Activated naive CD8-positive, alpha-beta T cell treated with anti-CD3 and anti-CD28 coated beads, Interleukin-2, amount 10 ng/mL, durations not matched to agents 7 days and 5 days (primary cell): ENCODE data around the gene DNAJA2. TPM values are rescaled to one million over a fixed set of nuclear protein-coding genes. Genes with fewer than 3 reads are reported as not detected.

Experiments
- ATAC-seq: fragments of 150-1000 bp; cut with Tn5 transposase; one replicate; pipeline ENCODE4 v1.10.0; 2021; ENCODE audit warnings: low read depth, moderate library complexity
- POLR2A ChIA-PET: fragments of 350-600 bp; sonication (Branson Sonifier 250); formaldehyde crosslinking; loops from one replicate; lab custom pipeline; 2021; ENCODE audit warnings: antibody characterized with exemption; lab: Charles Lee
- DNase-seq: peaks from one replicate; pipeline ENCODE4 v3.0.0; 2021
- H3K27ac Mint-ChIP-seq: one replicate; pipeline ENCODE4 v1.8.0; 2022; ENCODE audit warnings: mild to moderate bottlenecking, mixed read lengths
- H3K27me3 Mint-ChIP-seq: one replicate; pipeline ENCODE4 v1.8.0; 2022; ENCODE audit warnings: mild to moderate bottlenecking, moderate library complexity, mixed read lengths
- H3K36me3 Mint-ChIP-seq: one replicate; pipeline ENCODE4 v1.8.0; 2021; ENCODE audit warnings: mild to moderate bottlenecking, mixed read lengths
- H3K4me1 Mint-ChIP-seq: one replicate; pipeline ENCODE4 v1.8.0; 2021; ENCODE audit warnings: mixed read lengths
- H3K4me3 Mint-ChIP-seq: one replicate; pipeline ENCODE4 v1.8.0; 2022; ENCODE audit warnings: mild to moderate bottlenecking, moderate library complexity, mixed read lengths
- H3K9me3 Mint-ChIP-seq: one replicate; pipeline ENCODE4 v1.8.0; 2021; ENCODE audit warnings: mixed read lengths
- total RNA-seq, 2 experiments: library from RNA; stranded (reverse); gene quantifications; one replicate each; pipeline ENCODE4 v1.2.3, GENCODE V29; 2021

The DNAJA2 gene
- total RNA-seq, 2 experiments from 2014 or later, result 60.0 to 62.3 TPM

DNA sequence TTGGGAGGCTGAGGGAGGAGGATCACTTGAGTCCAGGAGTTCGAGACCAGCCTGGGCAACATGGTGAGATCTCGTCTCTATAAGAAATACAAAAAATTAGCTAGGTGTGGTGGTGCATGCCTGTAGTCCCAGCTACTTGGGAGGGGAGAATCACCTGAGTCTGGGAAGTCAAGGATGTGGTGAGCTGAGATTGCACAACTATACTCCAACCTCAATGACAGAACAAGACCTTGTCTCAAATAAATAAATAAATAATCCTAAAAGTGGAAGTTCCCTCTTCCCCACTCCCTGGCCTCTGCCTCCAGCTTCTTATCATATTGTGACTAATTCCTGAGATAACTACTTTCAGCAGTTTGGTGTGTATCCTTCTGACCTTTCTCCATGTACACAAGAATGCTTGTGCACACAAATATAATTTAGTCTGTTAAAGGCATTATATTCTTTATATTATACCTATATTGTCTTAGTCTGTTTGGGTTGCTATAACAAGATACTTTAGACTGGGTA lies 23.5 kb upstream of the DNAJA2 start:
- H3K36me3 Mint-ChIP-seq, result no peaks in the 10 kb centered on the region
- DNase-seq (no peak), ATAC-seq (no peak)
- H3K27me3 Mint-ChIP-seq, result peaks cover 4% of the 10 kb centered on the region
- H3K27ac Mint-ChIP-seq, result no peak overlapping the region
- no peak overlapping the region for H3K4me3 Mint-ChIP-seq
- POLR2A ChIA-PET, result interaction anchor here (0.7 kb wide), 1 partner anchor 124 kb away, joined by 3 read pairs; no protein-coding TSS in a partner anchor
- H3K9me3 Mint-ChIP-seq, result peaks cover 3% of the 10 kb centered on the region
- H3K4me1 Mint-ChIP-seq, result peaks cover 9% of the 10 kb centered on the region

DNA sequence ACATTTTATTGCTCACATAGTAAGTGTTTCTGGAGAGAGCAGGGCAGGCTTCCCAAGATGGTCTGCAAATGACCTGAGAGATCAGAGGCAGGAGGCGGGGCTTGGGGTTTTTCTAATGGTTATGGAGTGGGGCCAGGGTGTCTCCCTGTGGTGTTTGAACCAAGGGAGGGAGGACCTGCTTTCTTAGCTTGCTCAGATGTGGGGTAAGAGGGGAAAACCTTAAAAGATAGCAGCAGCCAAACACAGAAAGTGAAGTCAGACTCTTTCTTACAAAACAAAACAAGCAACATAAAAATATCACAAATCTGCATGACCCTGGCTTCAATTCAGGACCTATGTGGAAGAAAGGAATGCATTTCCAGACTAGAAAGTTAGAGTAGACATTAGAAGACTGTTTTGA lies 22.9 kb upstream of the DNAJA2 start:
- no peak for DNase-seq
- H3K4me1 Mint-ChIP-seq, result peaks cover 10% of the 10 kb centered on the region
- peaks cover 2% of the 10 kb centered on the region for H3K27me3 Mint-ChIP-seq
- ATAC-seq, result no peak
- H3K36me3 Mint-ChIP-seq, result peaks cover 2% of the 10 kb centered on the region
- peaks cover 6% of the 10 kb centered on the region for H3K9me3 Mint-ChIP-seq
- POLR2A ChIA-PET, result no interaction called here
- no peak overlapping the region for H3K27ac Mint-ChIP-seq
- H3K4me3 Mint-ChIP-seq, result no peak overlapping the region

DNA sequence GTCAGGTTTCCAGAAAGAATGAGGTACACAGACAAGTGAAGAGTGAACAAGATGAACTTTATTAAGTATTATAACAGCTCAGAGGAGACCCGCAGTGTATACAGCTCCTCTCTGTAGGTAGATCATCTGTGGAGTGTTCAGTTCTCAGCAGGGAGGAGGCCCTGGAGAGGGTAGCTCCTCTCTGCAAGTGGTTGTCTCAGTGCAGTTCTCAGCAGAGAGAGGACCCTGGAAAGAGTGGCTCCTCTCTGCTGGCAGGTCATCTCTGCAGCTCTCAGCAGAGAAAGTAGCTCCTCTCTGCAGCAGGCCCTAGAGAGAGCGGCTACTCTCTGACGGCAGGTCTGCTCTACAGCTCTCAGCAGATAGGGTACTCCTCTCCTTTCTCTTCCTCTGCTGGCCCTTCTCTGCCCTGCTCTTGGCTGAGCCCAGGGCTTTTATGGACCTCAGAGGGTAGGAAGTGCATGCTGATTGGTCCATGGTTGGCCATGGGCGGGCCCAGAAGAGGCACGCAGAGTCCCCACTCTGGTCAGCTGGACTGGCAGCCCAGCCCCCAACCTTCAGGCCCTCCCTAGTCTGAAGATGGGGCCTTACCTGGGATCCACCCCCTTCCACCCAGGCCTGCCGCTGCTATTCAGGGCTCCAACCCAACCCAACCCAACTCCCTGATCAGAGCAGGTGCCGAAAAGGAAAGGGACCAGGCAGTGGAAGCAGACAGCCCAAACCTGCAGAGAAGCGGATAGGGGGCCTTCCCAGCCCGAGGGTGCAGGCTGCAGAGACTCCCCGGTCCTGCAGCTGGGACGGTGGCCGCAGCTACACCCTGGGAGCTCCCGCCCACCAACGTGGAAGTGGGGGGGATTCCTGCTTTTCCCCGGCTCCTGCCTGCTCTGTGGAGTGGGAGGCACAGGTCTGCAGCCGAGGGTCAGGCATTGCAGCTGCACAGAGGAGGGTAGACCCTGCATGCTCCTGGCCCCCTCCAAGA lies 18.5 kb upstream of the DNAJA2 start:
- no peak overlapping the region for H3K4me3 Mint-ChIP-seq
- POLR2A ChIA-PET, result interaction anchor here (0.5 to 0.9 kb wide), 3 partner anchors 9 to 1063 kb away, joined by 3 to 4 read pairs (median 3); no protein-coding TSS in a partner anchor
- no peak overlapping the region for H3K27ac Mint-ChIP-seq
- DNase-seq (no peak), ATAC-seq (no peak)
- peaks cover 2% of the 10 kb centered on the region for H3K36me3 Mint-ChIP-seq
- H3K4me1 Mint-ChIP-seq, result peaks cover 10% of the 10 kb centered on the region
- peaks cover 8% of the 10 kb centered on the region for H3K9me3 Mint-ChIP-seq
- no peaks in the 10 kb centered on the region for H3K27me3 Mint-ChIP-seq

DNA sequence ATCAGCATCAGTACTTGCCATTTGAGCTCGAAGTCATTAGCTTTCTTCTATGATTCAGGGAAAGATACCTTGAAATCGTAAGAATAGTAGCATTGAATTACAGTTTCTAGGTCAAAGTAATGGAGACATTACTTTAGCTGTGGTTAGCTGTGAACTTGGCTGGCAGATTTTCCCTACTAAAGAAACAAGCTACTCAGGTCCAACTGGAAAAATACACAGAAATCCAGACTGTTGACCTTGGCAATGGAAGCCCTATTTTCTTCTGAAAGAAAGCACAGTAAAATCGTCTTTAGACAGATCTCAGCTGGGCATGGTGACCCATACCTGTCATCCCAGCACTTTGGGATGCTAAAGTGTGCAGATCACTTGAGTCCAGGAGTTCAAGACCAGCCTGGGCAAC lies 13.4 kb upstream of the DNAJA2 start:
- Mint-ChIP-seq H3K27me3 (no peaks in the 10 kb centered on the region), H3K36me3 (peaks cover 2% of the 10 kb centered on the region), H3K27ac (no peak overlapping the region), H3K4me1 (peaks cover 1% of the 10 kb centered on the region), H3K4me3 (no peak overlapping the region), H3K9me3 (peaks cover 5% of the 10 kb centered on the region)
- ATAC-seq (no peak), DNase-seq (no peak)
- POLR2A ChIA-PET, result no interaction called here

DNA sequence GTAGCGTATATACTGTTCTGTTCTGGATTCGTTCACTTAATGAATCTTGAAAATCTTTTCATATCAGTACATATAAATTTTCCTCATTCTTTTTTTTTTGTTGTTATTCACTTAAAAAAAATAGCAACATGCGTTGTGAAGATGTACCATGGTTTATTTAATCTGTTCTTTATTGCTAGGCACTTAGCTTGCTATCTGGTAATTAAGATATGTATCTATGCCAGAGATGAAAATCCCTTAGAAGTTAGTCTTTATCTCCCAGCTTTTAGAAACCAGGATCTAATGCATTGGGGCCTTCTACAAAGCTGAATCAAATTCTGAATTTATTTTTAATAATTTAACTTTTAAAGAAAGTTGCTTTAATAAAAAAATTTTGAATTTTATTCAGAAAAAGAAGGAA lies 13.0 kb upstream of the DNAJA2 start:
- no peaks in the 10 kb centered on the region for H3K4me1 Mint-ChIP-seq
- DNase-seq (no peak), ATAC-seq (no peak)
- peaks cover under 1% of the 10 kb centered on the region for H3K36me3 Mint-ChIP-seq
- no peak overlapping the region for H3K27ac Mint-ChIP-seq
- H3K4me3 Mint-ChIP-seq, result no peak overlapping the region
- no peaks in the 10 kb centered on the region for H3K27me3 Mint-ChIP-seq
- H3K9me3 Mint-ChIP-seq, result peaks cover 2% of the 10 kb centered on the region
- POLR2A ChIA-PET, result no interaction called here

DNA sequence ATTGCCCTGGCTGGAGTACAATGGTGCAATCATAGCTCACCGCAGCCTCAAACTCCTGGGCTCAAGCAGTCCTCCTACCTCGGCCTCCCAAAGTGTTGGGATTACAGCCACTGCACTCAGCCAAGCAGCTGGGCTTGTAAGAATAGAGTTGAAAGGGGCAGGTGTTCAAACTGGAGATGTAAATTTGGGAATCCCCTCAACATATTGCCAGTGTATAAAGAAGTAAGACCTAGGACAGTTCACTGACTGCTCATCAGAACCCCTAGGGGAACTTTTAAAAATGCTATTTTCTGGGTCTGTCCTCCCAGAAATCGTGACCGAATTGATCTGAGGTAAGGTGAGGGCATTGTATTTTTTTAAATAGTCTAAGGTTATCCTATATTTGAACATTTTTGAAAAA lies 8.9 kb upstream of the DNAJA2 start:
- POLR2A ChIA-PET, result no interaction called here
- no peak for ATAC-seq
- H3K36me3 Mint-ChIP-seq, result no peaks in the 10 kb centered on the region
- H3K4me3 Mint-ChIP-seq, result no peak overlapping the region
- H3K27me3 Mint-ChIP-seq, result no peaks in the 10 kb centered on the region
- no peak for DNase-seq
- peaks cover 5% of the 10 kb centered on the region for H3K4me1 Mint-ChIP-seq
- no peaks in the 10 kb centered on the region for H3K9me3 Mint-ChIP-seq
- no peak overlapping the region for H3K27ac Mint-ChIP-seq

DNA sequence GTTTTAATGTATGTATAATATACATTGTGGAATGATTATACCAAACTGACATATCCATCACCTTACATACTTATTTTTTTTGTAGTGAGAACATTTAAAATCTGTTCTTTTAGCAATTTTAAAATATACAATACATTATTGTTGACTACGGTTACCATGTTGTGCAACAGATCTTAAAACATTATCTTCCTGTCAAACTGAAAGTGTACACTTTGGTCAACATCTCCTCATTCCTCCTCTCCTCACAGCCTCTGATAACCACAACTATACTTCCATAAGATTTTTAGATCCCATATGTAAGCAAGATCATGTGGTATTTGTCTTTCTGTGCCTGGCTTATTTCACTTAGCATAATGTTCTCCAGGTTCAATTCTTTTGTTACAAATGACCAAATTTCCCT lies 7.5 kb upstream of the DNAJA2 start:
- Mint-ChIP-seq H3K27ac (no peak overlapping the region), H3K4me3 (no peak overlapping the region), H3K36me3 (no peaks in the 10 kb centered on the region), H3K4me1 (peaks cover 11% of the 10 kb centered on the region), H3K9me3 (no peaks in the 10 kb centered on the region), H3K27me3 (no peaks in the 10 kb centered on the region)
- DNase-seq (no peak), ATAC-seq (no peak)
- POLR2A ChIA-PET, result no interaction called here

DNA sequence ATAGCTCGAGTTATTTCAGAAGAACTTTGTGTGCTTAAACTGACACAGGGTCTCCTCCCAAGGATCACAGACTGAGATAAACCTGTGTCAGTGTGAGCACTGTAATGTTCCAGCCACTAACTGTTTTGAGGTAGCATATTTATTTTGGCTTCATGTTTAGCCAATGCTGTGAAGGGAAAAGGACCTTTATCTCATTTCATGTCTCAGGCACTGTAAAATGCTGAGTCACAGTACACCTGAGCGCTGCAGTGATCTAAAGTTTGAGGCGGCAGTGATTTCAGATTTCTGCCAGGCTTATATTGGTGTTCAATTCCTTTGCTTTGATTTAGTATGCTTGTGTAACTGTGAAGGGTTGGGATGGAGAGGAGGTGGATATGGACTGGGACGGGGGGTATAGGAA lies 3.1 kb upstream of the DNAJA2 start:
- DNase-seq (no peak), ATAC-seq (no peak)
- POLR2A ChIA-PET, result no interaction called here
- peaks cover 5% of the 10 kb centered on the region for H3K36me3 Mint-ChIP-seq
- H3K4me3 Mint-ChIP-seq, result no peak overlapping the region
- H3K4me1 Mint-ChIP-seq, result peaks cover 25% of the 10 kb centered on the region
- no peak overlapping the region for H3K27ac Mint-ChIP-seq
- H3K9me3 Mint-ChIP-seq, result no peaks in the 10 kb centered on the region
- no peaks in the 10 kb centered on the region for H3K27me3 Mint-ChIP-seq

DNA sequence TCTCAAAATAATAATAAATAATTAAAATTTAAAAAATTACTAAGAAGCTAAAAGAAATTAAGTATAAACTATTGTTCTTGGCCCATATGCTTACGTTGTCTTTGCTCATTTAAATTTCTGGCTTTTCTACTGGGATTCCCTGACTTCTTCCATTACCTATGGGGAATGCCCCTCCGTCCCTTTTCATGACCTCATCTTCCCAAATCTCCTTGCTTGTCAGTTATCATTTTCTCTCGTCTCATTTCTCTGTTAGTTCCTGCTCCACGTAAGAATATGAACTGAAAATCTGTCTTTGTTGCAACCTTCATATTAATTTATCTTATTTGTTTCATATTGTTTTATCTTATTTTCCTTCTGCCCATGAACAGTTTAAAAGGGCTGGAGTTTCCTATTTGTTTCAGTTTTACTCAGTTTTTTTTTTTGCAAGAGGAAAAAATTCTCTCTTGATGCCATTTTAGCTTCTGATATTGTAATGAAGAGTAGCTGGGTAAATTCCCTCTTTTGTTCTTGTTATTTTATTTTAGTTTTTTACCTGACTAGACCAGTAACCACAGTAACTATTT lies 2.5 kb upstream of the DNAJA2 start:
- POLR2A ChIA-PET, result no interaction called here
- DNase-seq, result no peak
- Mint-ChIP-seq H3K27ac (peak overlapping the region; percentile 26), H3K9me3 (no peaks in the 10 kb centered on the region), H3K27me3 (no peaks in the 10 kb centered on the region), H3K4me3 (peak overlapping the region; percentile 11), H3K36me3 (peaks cover 9% of the 10 kb centered on the region), H3K4me1 (peaks cover 28% of the 10 kb centered on the region)
- ATAC-seq, result no peak

DNA sequence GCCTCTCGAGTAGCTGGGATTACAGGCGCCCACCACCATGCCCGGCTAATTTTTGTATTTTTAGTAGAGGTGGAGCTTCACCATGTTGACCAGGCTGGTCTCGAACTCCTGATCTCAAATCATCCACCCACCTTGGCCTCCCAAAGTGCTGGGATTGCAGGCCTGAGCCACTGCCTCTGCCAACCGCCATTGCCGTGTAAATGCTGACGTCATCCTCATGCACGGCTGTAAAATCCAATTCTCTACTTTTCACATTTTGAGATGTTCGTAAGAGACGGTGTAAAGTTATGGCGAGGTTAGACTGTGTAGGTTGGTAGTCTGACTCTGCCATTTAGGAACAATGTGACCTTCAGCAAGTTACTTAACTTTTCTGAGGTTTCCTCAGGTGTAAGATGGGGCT lies 1.7 kb upstream of the DNAJA2 start:
- Mint-ChIP-seq H3K36me3 (peaks cover 11% of the 10 kb centered on the region), H3K27me3 (no peaks in the 10 kb centered on the region), H3K4me1 (peaks cover 30% of the 10 kb centered on the region), H3K27ac (peak overlapping the region; percentile 98), H3K4me3 (peak overlapping the region; percentile 33), H3K9me3 (no peaks in the 10 kb centered on the region)
- no peak for DNase-seq
- ATAC-seq, result no peak
- POLR2A ChIA-PET, result interaction anchor here (2.7 to 3.0 kb wide), 2 partner anchors 285 to 486 kb away, joined by 10 to 12 read pairs; partner anchors contain the start of genes ITFG1, ORC6 and PHKB

DNA sequence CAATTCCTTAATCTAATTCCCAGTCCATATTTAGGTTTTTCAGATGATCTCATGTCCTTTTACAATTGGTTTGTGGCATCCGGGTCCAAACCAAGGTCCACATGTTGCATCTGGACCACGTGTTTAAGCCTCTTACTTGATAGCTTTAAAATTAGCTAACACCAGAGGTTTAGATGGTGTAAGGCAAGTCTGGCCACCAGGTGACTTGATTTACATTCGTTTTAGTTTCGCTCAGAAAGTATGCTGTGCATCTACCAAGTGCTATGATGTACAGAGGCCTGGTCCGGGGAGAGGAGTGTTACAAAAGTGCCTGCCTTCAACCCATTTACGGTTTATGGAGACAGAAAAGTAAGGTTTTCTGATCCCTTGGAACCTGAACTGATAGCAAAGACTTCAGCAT lies 878 bp upstream of the DNAJA2 start:
- ATAC-seq (peak; percentile 19), DNase-seq (no peak)
- Mint-ChIP-seq H3K9me3 (no peaks in the 10 kb centered on the region), H3K36me3 (peaks cover 11% of the 10 kb centered on the region), H3K4me1 (peaks cover 31% of the 10 kb centered on the region), H3K27me3 (no peaks in the 10 kb centered on the region), H3K4me3 (peak overlapping the region; percentile 94), H3K27ac (peak overlapping the region; percentile 98)
- POLR2A ChIA-PET, result interaction anchor here (0.7 to 3.0 kb wide), 11 partner anchors 9 to 1411 kb away, joined by 3 to 15 read pairs (median 5); partner anchors contain the start of genes C16orf87, ITFG1, ORC6 and PHKB

DNA sequence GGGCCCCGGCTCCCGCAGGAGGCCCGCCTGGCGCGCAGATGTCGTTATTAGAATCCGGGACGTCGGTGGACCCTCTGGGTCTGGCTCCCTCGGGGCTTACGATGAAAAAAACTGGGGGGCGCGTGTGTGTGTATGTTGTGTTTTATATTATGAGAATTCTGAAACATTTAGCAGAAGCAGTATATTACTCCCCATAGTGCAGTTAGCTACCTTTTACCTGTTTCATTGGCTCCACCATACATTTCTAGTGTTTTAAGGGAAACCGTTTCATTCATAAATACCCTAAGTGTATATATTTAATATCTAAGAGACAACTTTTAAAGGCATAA lies 486 bp upstream of the DNAJA2 start:
- POLR2A ChIA-PET, result interaction anchor here (0.7 to 3.0 kb wide), 15 partner anchors 10 to 1411 kb away, joined by 3 to 15 read pairs (median 4); partner anchors contain the start of genes C16orf87, GPT2, ITFG1 and ORC6
- Mint-ChIP-seq H3K4me1 (peaks cover 32% of the 10 kb centered on the region), H3K36me3 (peaks cover 11% of the 10 kb centered on the region), H3K27me3 (no peaks in the 10 kb centered on the region), H3K4me3 (peak overlapping the region; percentile 94), H3K27ac (peak overlapping the region; percentile 98), H3K9me3 (no peaks in the 10 kb centered on the region)
- ATAC-seq, result no peak
- DNase-seq, result no peak

DNA sequence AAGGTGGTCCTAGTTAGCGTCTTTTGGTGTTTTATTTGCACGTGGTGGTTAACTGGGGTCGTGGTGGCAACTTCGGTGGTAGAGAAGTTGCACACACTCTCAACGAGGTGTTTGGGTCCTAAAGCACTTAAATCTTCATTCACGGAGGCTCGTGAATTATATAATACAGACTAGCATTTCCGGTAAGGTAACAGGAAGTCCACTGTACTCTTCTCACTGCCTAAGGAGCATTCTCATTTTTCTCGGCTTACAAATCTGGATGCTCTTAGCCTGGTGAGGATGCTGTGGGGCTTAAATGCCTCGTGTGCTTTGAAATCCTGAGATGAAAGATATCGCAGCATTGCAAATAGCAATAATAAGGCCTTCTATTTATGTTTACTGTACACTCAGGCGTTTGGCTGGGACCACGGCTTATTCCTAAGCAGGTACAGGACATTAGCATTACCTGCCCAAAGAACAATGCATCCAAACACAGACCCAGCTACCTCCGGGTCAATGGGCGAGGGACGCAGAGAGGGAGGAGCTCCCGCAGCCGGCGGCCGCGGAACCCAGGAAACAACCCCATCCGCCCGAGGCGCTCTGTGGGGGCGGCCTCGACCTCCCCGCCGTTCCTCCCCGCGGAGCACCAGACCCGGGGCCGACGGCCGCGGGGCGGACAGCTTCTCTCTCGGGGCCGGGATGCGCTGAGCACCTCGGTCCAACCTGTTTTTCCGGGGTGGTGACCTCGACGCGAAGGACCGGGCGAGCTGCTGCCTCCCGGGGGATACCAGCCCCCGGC lies 856 bp downstream of the DNAJA2 start:
- no peaks in the 10 kb centered on the region for H3K27me3 Mint-ChIP-seq
- H3K4me1 Mint-ChIP-seq, result peaks cover 34% of the 10 kb centered on the region
- peak overlapping the region; percentile 99 for H3K27ac Mint-ChIP-seq
- POLR2A ChIA-PET, result interaction anchor here (0.6 to 3.0 kb wide), 14 partner anchors 10 to 1413 kb away, joined by 3 to 15 read pairs (median 4); partner anchors contain the start of genes C16orf87, GPT2, ITFG1 and ORC6
- H3K36me3 Mint-ChIP-seq, result peaks cover 17% of the 10 kb centered on the region
- ATAC-seq (peak; percentile 45), DNase-seq (peak; percentile 72)
- no peaks in the 10 kb centered on the region for H3K9me3 Mint-ChIP-seq
- peak overlapping the region; percentile 100 for H3K4me3 Mint-ChIP-seq
